GM06990 (cell line): Measurements from ENCODE around the gene PALLD.

Experiments
- DNase-seq: peaks from one replicate; pipeline ENCODE4 v3.0.0-alpha.2; 2011; ENCODE audit not compliant: insufficient read length; ENCODE audit errors: extremely low read depth
- H3K27me3 ChIP-seq: replicated peaks from 2 replicates; pipeline ENCODE4 v1.6.0; 2011; ENCODE audit warnings: low read length; ENCODE audit not compliant: control insufficient read depth, insufficient read depth
- H3K36me3 ChIP-seq: 2 replicates; pipeline ENCODE4 v1.5.1; 2011; ENCODE audit warnings: low read length; ENCODE audit not compliant: control insufficient read depth, insufficient read depth
- H3K4me3 ChIP-seq: replicated peaks from 2 replicates; pipeline ENCODE4 v1.5.1; 2011; ENCODE audit warnings: low read depth, mild to moderate bottlenecking, control low read depth, low read length
- CTCF ChIP-seq: IDR thresholded peaks from 2 replicates; pipeline ENCODE4 v1.5.1; 2011; ENCODE audit warnings: low read length, control low read depth, mild to moderate bottlenecking, inconsistent platforms; ENCODE audit not compliant: insufficient read depth, poor library complexity, severe bottlenecking

PALLD gene

GRCh38 chr4:168634276-168634802 is 137.5 kb downstream of the PALLD start:
- Histone ChIP-seq H3K27me3 (no peaks in the 10 kb centered on the region; the same call in 1 of the 2 replicates), H3K4me3 (no peak overlapping the region), H3K36me3 (no peaks in the 10 kb centered on the region)
- TF ChIP-seq CTCF = no peak
- no peak for DNase-seq

DNA sequence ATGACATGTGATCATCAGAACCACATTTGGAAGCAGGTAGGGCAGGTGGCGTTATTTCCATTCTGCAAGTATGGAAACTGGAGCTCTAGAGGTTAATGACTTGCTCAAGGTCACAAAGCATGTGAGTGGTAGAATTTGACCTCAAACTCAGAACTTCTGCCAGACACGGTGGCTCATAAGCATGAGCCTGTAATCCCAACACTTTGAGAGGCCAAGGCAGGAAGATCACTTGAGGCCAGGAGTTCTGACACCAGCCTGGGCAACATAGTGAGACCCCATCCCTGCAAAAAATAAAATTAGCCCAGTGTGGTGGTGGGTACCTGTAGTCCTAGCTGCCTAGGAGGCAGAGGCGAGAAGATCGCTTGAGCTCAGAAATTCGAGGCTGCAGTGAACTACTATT is 139.2 kb downstream of the PALLD start:
- no peak for TF ChIP-seq CTCF
- Histone ChIP-seq H3K27me3 (no peaks in the 10 kb centered on the region; the same call in 1 of the 2 replicates), H3K36me3 (no peaks in the 10 kb centered on the region), H3K4me3 (no peak overlapping the region)
- no peak for DNase-seq

GRCh38 chr4:168636506-168637196 is 139.8 kb downstream of the PALLD start:
- DNase-seq = no peak
- H3K4me3 ChIP-seq = no peak overlapping the region
- no peak for TF ChIP-seq CTCF
- H3K27me3 ChIP-seq = no peaks in the 10 kb centered on the region
- H3K36me3 ChIP-seq = no peaks in the 10 kb centered on the region

- no peak for TF ChIP-seq CTCF
- Histone ChIP-seq H3K27me3 (no peaks in the 10 kb centered on the region), H3K36me3 (no peaks in the 10 kb centered on the region), H3K4me3 (no peak overlapping the region)
- DNase-seq = no peak
Observed at GRCh38 chr4:168637872-168638756, 141.3 kb downstream of the PALLD start.

GRCh38 chr4:168639914-168640313 is 143.1 kb downstream of the PALLD start:
- Histone ChIP-seq H3K27me3 (no peaks in the 10 kb centered on the region), H3K36me3 (no peaks in the 10 kb centered on the region), H3K4me3 (no peak overlapping the region)
- no peak for TF ChIP-seq CTCF
- DNase-seq = no peak
